Panc1 (cell line): ENCODE results near the gene RASGRF2. TPM values are rescaled to one million over a fixed set of nuclear protein-coding genes. Genes with fewer than 3 reads are reported as not detected.
"Not testable (repeated sequence)": the region's sequence is repeated elsewhere in the genome, so short reads cannot be mapped to it uniquely, and the experiment has no call there.

Experiments used
- ATAC-seq: fragments of 200-7000 bp; cut with Tn5 transposase; 2 replicates; pipeline ENCODE4 v1.9.1; 2020; ENCODE audit warnings: mild to moderate bottlenecking, moderate library complexity
- BruUV-seq: library from RNA; stranded (reverse); fragments of 400-500 nt; replicated peaks from 2 replicates; lab custom pipeline; 2021; lab: Mats Ljungman, UMichigan
- CTCF ChIA-PET: fragments of 300-600 bp; sonication (Branson Sonifier 250); formaldehyde crosslinking; loops from one replicate; lab custom pipeline; 2022; ENCODE audit warnings: antibody characterized with exemption; lab: Charles Lee
- POLR2A ChIA-PET: fragments of 300-600 bp; sonication (Branson Sonifier 250); formaldehyde crosslinking; loops from one replicate; lab custom pipeline; 2022; ENCODE audit warnings: antibody characterized with exemption; lab: Charles Lee
- DNase-seq: peaks from one replicate; pipeline ENCODE4 v3.0.0-alpha.2; 2010; ENCODE audit warnings: low read depth, low spot score
- H3K27ac ChIP-seq: 2 replicates; pipeline ENCODE4 v1.5.1; 2011; ENCODE audit warnings: mild to moderate bottlenecking, low read length, inconsistent platforms
- H3K27me3 ChIP-seq: fragments of 200-500 bp; sonication (Bioruptor generic); 2 replicates; pipeline ENCODE4 v1.6.0; 2014; ENCODE audit warnings: low read length, inconsistent platforms; ENCODE audit not compliant: control insufficient read depth, insufficient read depth
- H3K36me3 ChIP-seq: fragments of 200-500 bp; sonication (Bioruptor generic); 2 replicates; pipeline ENCODE4 v1.5.1; 2014; ENCODE audit warnings: inconsistent platforms, mild to moderate bottlenecking, low read length, moderate library complexity; ENCODE audit not compliant: control insufficient read depth, insufficient read depth
- H3K4me1 ChIP-seq: 2 replicates; pipeline ENCODE4 v1.5.1; 2011; ENCODE audit warnings: inconsistent platforms, mild to moderate bottlenecking, low read length, moderate library complexity; ENCODE audit not compliant: control insufficient read depth, insufficient read depth
- H3K4me3 ChIP-seq, 2 experiments: 2 replicates each; pipeline ENCODE4 v1.5.1; 2011 to 2012; ENCODE audit warnings: low read depth in 2 of 2, low read length in 2 of 2, mild to moderate bottlenecking in 2 of 2, inconsistent platforms in 1 of 2, moderate library complexity in 1 of 2
- H3K9me3 ChIP-seq: fragments of 200-500 bp; sonication (Bioruptor generic); 2 replicates; pipeline ENCODE4 v1.5.1; 2014; ENCODE audit warnings: low read depth, mild to moderate bottlenecking, inconsistent platforms, low read length, moderate library complexity; ENCODE audit not compliant: control insufficient read depth, insufficient read depth
- CTCF ChIP-seq: fragments of 450-650 bp; IDR thresholded peaks from 2 replicates; pipeline ENCODE4 v1.5.1; 2017; ENCODE audit warnings: mild to moderate bottlenecking
- POLR2AphosphoS5 ChIP-seq: IDR thresholded peaks from 2 replicates; pipeline ENCODE4 v1.6.1; 2012; ENCODE audit warnings: mild to moderate bottlenecking, low read depth, low read length, moderate library complexity
- SIN3A ChIP-seq: IDR thresholded peaks from 2 replicates; pipeline ENCODE4 v1.6.1; 2012; ENCODE audit warnings: low read depth, mild to moderate bottlenecking, low read length, moderate library complexity, borderline replicate concordance; ENCODE audit not compliant: insufficient read depth
- TCF7L2 ChIP-seq: IDR thresholded peaks from 2 replicates; pipeline ENCODE4 v1.6.1; 2011; ENCODE audit warnings: mild to moderate bottlenecking, low read depth, low read length, inconsistent platforms
- in situ Hi-C: cut with HindIII; loops from 2 replicates; pipeline ENCODE4 v1.10.0; 2016; ENCODE audit warnings: low sequenced_read_pairs, low pct_unique_long_range_greater_than_20kb
- intact Hi-C: fragments of 100-400 bp; cut with micrococcal nuclease; formaldehyde crosslinking; loops from one replicate; pipeline ENCODE4 v1.10.0; 2022; ENCODE audit not compliant: unreplicated experiment
- total RNA-seq: library from RNA; stranded (reverse); gene quantifications from one replicate; pipeline ENCODE4 v1.2.1, GENCODE V29; 2021; ENCODE audit not compliant: unreplicated experiment
- TF ChIP-seq, protein P1 (sequence below), 2 experiments: IDR thresholded peaks; 2 replicates each; pipeline ENCODE4 v1.6.1; 2011 to 2012; ENCODE audit warnings: low read depth in 2 of 2, control low read depth in 1 of 2, low read length in 1 of 2, mild to moderate bottlenecking in 1 of 2, moderate library complexity in 1 of 2; ENCODE audit not compliant: insufficient read depth in 1 of 2

Gene RASGRF2
- total RNA-seq, 1 experiment from 2014 or later = 4.7 TPM

- H3K9me3 ChIP-seq = peaks cover 7% of the 10 kb centered on the region; the same call in 1 of the 2 replicates
- no peak overlapping the region for H3K4me3 ChIP-seq
- ChIA-PET POLR2A (interaction anchor here (0.7 kb wide), 2 partner anchors 21 to 170 kb away, joined by 3 to 5 read pairs; no protein-coding TSS in a partner anchor), CTCF (no interaction called here)
- ATAC-seq (peak; percentile 90), DNase-seq (peak; percentile 79)
- TF ChIP-seq TCF7L2 = peak; percentile 62
- TF ChIP-seq CTCF = no peak
- H3K27me3 ChIP-seq = no peaks in the 10 kb centered on the region
- intact Hi-C loops = no loop called here
- in situ Hi-C loops = no loop called here
- no peaks in the 10 kb centered on the region; the same call in 1 of the 2 replicates for H3K36me3 ChIP-seq
- H3K27ac ChIP-seq = peak overlapping the region; percentile 53
- peaks cover 17% of the 10 kb centered on the region for H3K4me1 ChIP-seq
- no TSS peak for BruUV-seq
Observed at GRCh38 chr5:81268521-81269196, 308.5 kb downstream of the RASGRF2 start.

DNA sequence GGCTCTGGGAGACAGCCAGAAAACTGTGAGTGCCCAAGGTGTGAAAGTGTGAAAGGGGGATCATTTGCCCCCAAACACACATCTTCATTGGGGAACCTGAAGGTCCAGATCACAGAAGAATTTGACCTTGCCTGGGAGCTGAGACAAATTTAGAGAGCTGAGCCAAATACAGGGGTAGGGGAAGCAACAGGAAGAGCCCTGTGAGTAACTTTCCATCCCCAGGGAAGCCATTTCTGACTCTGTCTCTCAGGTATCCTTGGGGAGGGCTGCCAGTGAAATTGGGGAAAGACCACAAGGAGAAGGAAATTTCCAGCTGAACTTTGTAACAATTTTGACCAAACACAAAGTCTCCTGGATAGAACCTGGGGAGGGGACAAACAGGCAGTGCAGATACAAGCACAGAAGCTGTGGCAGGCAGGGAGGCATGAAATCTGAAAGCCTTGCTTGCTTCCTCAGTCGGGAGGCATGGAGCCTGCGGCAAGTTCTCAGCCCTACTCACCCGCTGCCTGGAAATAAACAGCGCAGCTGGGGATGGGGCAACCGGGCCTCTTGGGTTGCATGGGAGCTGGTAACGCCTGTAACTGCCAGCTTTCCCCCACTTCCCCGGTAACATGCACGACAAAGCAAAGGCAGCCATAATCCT, 309.7 kb downstream of the RASGRF2 start:
- Histone ChIP-seq H3K36me3 (no peaks in the 10 kb centered on the region; the same call in 1 of the 2 replicates), H3K27ac (peak overlapping the region; percentile 67), H3K4me1 (peaks cover 17% of the 10 kb centered on the region), H3K27me3 (no peaks in the 10 kb centered on the region), H3K9me3 (peaks cover 4% of the 10 kb centered on the region; the same call in 1 of the 2 replicates), H3K4me3 (no peak overlapping the region)
- peak; percentile 57; the same call in 1 of the 2 replicates for ATAC-seq
- intact Hi-C loops (no loop called here), in situ Hi-C loops (no loop called here)
- BruUV-seq = no TSS peak
- DNase-seq = no peak
- ChIA-PET POLR2A (interaction anchor here (0.6 to 0.7 kb wide), 2 partner anchors 169 to 365 kb away, joined by 3 read pairs; no protein-coding TSS in a partner anchor), CTCF (no interaction called here)
- TF ChIP-seq SIN3A = no peak
- no peak for TF ChIP-seq POLR2AphosphoS5
- TF ChIP-seq CTCF = no peak
- TF ChIP-seq, protein P1, sequence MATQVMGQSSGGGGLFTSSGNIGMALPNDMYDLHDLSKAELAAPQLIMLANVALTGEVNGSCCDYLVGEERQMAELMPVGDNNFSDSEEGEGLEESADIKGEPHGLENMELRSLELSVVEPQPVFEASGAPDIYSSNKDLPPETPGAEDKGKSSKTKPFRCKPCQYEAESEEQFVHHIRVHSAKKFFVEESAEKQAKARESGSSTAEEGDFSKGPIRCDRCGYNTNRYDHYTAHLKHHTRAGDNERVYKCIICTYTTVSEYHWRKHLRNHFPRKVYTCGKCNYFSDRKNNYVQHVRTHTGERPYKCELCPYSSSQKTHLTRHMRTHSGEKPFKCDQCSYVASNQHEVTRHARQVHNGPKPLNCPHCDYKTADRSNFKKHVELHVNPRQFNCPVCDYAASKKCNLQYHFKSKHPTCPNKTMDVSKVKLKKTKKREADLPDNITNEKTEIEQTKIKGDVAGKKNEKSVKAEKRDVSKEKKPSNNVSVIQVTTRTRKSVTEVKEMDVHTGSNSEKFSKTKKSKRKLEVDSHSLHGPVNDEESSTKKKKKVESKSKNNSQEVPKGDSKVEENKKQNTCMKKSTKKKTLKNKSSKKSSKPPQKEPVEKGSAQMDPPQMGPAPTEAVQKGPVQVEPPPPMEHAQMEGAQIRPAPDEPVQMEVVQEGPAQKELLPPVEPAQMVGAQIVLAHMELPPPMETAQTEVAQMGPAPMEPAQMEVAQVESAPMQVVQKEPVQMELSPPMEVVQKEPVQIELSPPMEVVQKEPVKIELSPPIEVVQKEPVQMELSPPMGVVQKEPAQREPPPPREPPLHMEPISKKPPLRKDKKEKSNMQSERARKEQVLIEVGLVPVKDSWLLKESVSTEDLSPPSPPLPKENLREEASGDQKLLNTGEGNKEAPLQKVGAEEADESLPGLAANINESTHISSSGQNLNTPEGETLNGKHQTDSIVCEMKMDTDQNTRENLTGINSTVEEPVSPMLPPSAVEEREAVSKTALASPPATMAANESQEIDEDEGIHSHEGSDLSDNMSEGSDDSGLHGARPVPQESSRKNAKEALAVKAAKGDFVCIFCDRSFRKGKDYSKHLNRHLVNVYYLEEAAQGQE (IDR thresholded peaks at IDR 0.05; ENCODE audit: insufficient read depth in 1 of 2, low read depth in 2 of 2, low read length in 1 of 2) = no peak
- TF ChIP-seq TCF7L2 = no peak

DNA sequence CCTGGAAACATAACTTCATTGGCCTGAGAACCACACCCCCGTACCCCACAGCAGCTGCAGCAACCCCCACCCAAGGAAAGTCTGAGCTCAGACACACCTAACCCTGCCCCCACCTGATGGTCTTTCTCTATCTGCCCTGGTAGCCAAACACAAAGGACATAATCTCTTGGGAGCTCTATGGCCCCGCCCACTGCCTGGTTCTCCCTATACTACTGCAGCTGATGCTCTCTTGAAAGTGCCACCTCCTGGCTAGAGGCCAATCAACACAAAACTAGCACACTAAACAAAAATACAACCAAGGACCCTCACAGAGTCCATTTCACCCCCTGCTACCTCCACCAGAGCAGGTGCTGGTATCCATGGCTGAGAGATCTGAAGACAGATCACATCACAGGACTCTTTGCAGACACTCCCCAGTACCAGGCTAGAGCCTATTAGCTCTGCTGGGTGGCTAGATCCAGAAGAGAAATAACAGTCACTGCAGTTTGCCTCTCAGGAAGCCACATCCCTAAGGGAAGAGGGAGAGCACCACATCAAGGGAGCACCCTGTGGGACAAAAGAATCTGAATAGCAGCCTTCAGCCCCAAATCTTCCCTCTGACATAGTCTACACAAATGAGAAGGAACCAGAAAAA, 310.3 kb downstream of the RASGRF2 start:
- intact Hi-C loops, BruUV-seq, H3K36me3 ChIP-seq, DNase-seq, H3K4me3 ChIP-seq, in situ Hi-C loops, H3K27me3 ChIP-seq, H3K9me3 ChIP-seq, CTCF ChIA-PET: not testable (repeated sequence)
- POLR2A ChIA-PET = interaction anchor here (0.6 kb wide), 3 partner anchors 366 to 1268 kb away, joined by 3 to 9 read pairs (median 9); no protein-coding TSS in a partner anchor
- peak; percentile 55; the same call in 1 of the 2 replicates for ATAC-seq
- H3K27ac ChIP-seq = peak overlapping the region; percentile 67; the same call in 1 of the 2 replicates
- peaks cover 17% of the 10 kb centered on the region for H3K4me1 ChIP-seq
